GM19025 (cell line): ENCODE data around the gene MYH9.
"Not testable (repeated sequence)": the region's sequence is repeated elsewhere in the genome, so short reads cannot be mapped to it uniquely, and the experiment has no call there.

Experiments used
- ATAC-seq: cut with Tn5 transposase; IDR thresholded peaks from one replicate; pipeline ENCODE4 v1.9.1; 2021; ENCODE audit warnings: mild to moderate bottlenecking, low read depth, moderate library complexity; ENCODE audit not compliant: unreplicated experiment

The MYH9 gene

GRCh38 chr22:36256478-36256877, 131.3 kb downstream of the MYH9 start:
- no peak for ATAC-seq

- not testable (repeated sequence) for ATAC-seq
Observed at GRCh38 chr22:36255572-36255971, 132.2 kb downstream of the MYH9 start.

GRCh38 chr22:36253523-36254490, 134.0 kb downstream of the MYH9 start:
- ATAC-seq: no peak

GRCh38 chr22:36252754-36253522, 134.8 kb downstream of the MYH9 start, which contains the start of gene APOL1:
Gene APOL1, plus strand, starts transcription at chr22:36253133. Its CDS starts 1,823 bp downstream, at chr22:36254956.
- peak; percentile 73 for ATAC-seq

GRCh38 chr22:36251979-36252608, 135.7 kb downstream of the MYH9 start:
- not testable (repeated sequence) for ATAC-seq

GRCh38 chr22:36250292-36250960, 137.3 kb downstream of the MYH9 start:
- not testable (repeated sequence) for ATAC-seq

GRCh38 chr22:36249160-36249559, 138.6 kb downstream of the MYH9 start:
- ATAC-seq: no peak

- ATAC-seq: no peak
Observed at GRCh38 chr22:36247955-36248354, 139.8 kb downstream of the MYH9 start.

- no peak for ATAC-seq
Observed at GRCh38 chr22:36246718-36247117, 141.0 kb downstream of the MYH9 start.

GRCh38 chr22:36245805-36246356, 141.9 kb downstream of the MYH9 start:
- no peak for ATAC-seq

GRCh38 chr22:36244522-36245391, 143.0 kb downstream of the MYH9 start:
- no peak for ATAC-seq

- ATAC-seq: no peak
Observed at GRCh38 chr22:36243986-36244385, 143.8 kb downstream of the MYH9 start.

GRCh38 chr22:36239401-36240171, 148.2 kb downstream of the MYH9 start, which contains the start of gene APOL2:
Gene APOL2, minus strand, starts transcription at chr22:36239527. Its CDS starts 6,365 bp downstream, at chr22:36233162.
- ATAC-seq: peak; percentile 92

GRCh38 chr22:36239150-36239400, 148.7 kb downstream of the MYH9 start:
- no peak for ATAC-seq

- no peak for ATAC-seq
Observed at GRCh38 chr22:36238373-36239149, 149.2 kb downstream of the MYH9 start.

- no peak for ATAC-seq
Observed at GRCh38 chr22:36237462-36238372, 150.1 kb downstream of the MYH9 start.
